Measurements from ENCODE around the gene TAL2. TPM values are rescaled to one million over a fixed set of nuclear protein-coding genes. Genes with fewer than 3 reads are reported as not detected.
A peak's percentile ranks its signal among the peaks of the same experiment; 100 is the strongest.

TAL2 gene
- total and polyA plus RNA-seq, 9 of the 15 experiments (the other 6 are each of a cell fraction or from before 2014, with no cell fraction given): 0.21 to 3.7 (median 1.1) TPM; not detected in 1

DNA sequence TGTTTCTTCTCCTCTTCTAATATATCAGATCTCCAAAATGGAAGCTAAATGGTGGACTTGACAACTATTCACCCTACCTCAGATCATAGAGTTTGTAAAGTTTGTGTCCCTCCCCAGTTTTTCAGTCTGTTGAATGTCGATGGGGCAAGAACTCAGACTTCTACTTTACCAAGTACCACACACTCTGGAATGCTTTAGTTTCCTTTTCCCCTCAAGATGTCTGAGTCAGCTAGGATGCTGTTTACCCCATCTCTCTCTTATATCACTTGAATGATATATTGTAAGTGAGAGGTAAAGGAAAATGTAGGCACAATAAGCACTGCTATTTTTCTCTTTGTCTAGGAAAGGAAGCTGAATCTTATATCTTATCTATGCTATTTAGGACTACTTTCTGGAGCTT is 25.9 kb upstream of the TAL2 start (continued):
- TF ChIP-seq ZNF324 (CRISPR knock-in tag; IDR thresholded peaks at IDR 0.05): no peak

DNA sequence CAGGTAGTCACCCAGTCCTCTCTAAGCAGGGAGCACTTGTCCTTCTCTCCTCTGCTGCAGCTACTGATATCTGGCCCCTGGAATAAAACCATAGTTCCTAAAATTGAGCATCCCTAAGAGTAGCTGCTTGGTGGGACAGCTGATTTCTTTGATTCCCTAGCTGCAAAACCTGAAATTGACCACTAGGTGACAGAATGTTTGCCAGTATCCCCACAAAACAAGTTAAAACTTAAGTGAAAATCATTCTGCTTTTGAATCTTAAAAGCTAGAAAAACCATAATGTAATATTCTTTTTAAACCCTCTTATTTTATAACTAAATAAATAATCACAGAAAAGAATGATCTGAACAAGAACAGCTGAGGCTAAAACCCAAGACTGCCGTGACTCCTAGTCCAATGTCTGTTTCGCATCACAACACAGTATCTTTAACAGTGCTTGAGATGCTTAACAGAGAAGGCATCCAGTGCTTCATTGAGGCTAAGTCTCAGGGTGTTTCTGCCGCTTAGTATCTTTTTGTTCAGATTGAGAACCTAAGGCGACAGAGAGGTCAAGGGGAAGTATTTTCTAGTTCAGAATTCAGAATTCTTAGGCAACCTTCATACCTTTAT is 24.4 kb upstream of the TAL2 start:
- in situ Hi-C loops (cut with MboI) (no loop called here), intact Hi-C loops (cut with micrococcal nuclease) (loop anchor here (5.0 kb wide), 1 partner anchor 79 kb away; no protein-coding TSS in a partner anchor)
- DNase-seq (ENCODE audit: extremely low read depth in 1 of 4, low spot score in 3 of 4) (peak in 2 of 4 experiments; percentile 21 to 37), ATAC-seq (peak; percentile 70), FAIRE-seq (peak; percentile 74)
- 57% methylated on average over 4 of the region's 4 CpGs for WGBS (ENCODE audit: insufficient coverage, low coverage, missing lambda C conversion rate)
- no peak overlapping the region for H2AFZ ChIP-seq (ENCODE audit: low read depth, low read length)
- CTCF ChIA-PET (ENCODE audit: low intra/inter-chr PET ratio): no interaction called here
- no peak overlapping the region for H3K9ac ChIP-seq (ENCODE audit: insufficient read depth in 1 of 2, low read depth in 2 of 2, low read length in 2 of 2)
- no peaks in the 10 kb centered on the region; the same call in 1 of the 3 replicates for H3K36me3 ChIP-seq (ENCODE audit: control insufficient read depth, insufficient read depth, low read length)
- BruUV-seq (replicated peaks): no TSS peak
- no peak overlapping the region for H3K27ac ChIP-seq (ENCODE audit: extremely low read depth, low read depth, low read length)
- no peaks in the 10 kb centered on the region for H3K79me2 ChIP-seq (ENCODE audit: control insufficient read depth, insufficient read depth, low read length)
- no peaks in the 10 kb centered on the region for H3K9me1 ChIP-seq (ENCODE audit: control insufficient read depth, insufficient read depth, low read length)
- H3K4me3 ChIP-seq: no peak overlapping the region
- no peak overlapping the region for H3K4me2 ChIP-seq (ENCODE audit: insufficient read depth, low read length)
- H3K4me1 ChIP-seq (replicated peaks in 1 of 2; ENCODE audit: control insufficient read depth in 2 of 2, insufficient read depth in 2 of 2, low read length in 2 of 2): no peaks in the 10 kb centered on the region
- no peaks in the 10 kb centered on the region for H3K9me3 ChIP-seq (replicated peaks; ENCODE audit: control insufficient read depth, insufficient read depth, low read depth, low read length)
- H4K20me1 ChIP-seq (replicated peaks; ENCODE audit: control insufficient read depth, insufficient read depth, low read length): no peaks in the 10 kb centered on the region
- H3K27me3 ChIP-seq (ENCODE audit: control insufficient read depth in 2 of 2, insufficient read depth in 2 of 2, low read length in 2 of 2): no peaks in the 10 kb centered on the region
- POLR2A ChIA-PET: interaction anchor here (1.0 kb wide), 1 partner anchor 10 kb away, joined by 5 read pairs; no protein-coding TSS in a partner anchor
- TF ChIP-seq MAFK (IDR thresholded peaks at IDR 0.05; ENCODE audit: low read length) (no peak), SMC3 (conservative IDR thresholded peaks at IDR 0.05; ENCODE audit: insufficient read depth, low read depth, low read length) (0 out of 2 replicates have a peak, but pooled peaks have one; percentile 10), FUS (optimal IDR thresholded peaks at IDR 0.05; ENCODE audit: low read depth, low read length) (no peak), RFX7 (CRISPR knock-in tag; IDR thresholded peaks at IDR 0.05) (no peak), DACH1 (IDR thresholded peaks at IDR 0.05; ENCODE audit: partially characterized antibody) (peak; percentile 26), SETDB1 (IDR thresholded peaks at IDR 0.05; ENCODE audit: low read length) (no peak), PCBP2 (IDR thresholded peaks at IDR 0.05; ENCODE audit: low read depth, low read length, poor library complexity, severe bottlenecking) (no peak), NRF1 (conservative IDR thresholded peaks at IDR 0.05 in 1 of 2, IDR thresholded peaks at IDR 0.05 in 1 of 2) (no peak), RAD21 (CRISPR knock-in tag; conservative IDR thresholded peaks at IDR 0.05 in 1 of 2, IDR thresholded peaks at IDR 0.05 in 1 of 2) (peak; percentile 11 to 67; a peak in 2 of 4 replicates), NCOA1 (IDR thresholded peaks at IDR 0.05; ENCODE audit: low read depth) (no peak)
- TF ChIP-seq, protein P1, sequence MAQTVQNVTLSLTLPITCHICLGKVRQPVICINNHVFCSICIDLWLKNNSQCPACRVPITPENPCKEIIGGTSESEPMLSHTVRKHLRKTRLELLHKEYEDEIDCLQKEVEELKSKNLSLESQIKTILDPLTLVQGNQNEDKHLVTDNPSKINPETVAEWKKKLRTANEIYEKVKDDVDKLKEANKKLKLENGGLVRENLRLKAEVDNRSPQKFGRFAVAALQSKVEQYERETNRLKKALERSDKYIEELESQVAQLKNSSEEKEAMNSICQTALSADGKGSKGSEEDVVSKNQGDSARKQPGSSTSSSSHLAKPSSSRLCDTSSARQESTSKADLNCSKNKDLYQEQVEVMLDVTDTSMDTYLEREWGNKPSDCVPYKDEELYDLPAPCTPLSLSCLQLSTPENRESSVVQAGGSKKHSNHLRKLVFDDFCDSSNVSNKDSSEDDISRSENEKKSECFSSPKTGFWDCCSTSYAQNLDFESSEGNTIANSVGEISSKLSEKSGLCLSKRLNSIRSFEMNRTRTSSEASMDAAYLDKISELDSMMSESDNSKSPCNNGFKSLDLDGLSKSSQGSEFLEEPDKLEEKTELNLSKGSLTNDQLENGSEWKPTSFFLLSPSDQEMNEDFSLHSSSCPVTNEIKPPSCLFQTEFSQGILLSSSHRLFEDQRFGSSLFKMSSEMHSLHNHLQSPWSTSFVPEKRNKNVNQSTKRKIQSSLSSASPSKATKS (CRISPR knock-in tag; IDR thresholded peaks at IDR 0.05): no peak
- TF ChIP-seq, protein P2, sequence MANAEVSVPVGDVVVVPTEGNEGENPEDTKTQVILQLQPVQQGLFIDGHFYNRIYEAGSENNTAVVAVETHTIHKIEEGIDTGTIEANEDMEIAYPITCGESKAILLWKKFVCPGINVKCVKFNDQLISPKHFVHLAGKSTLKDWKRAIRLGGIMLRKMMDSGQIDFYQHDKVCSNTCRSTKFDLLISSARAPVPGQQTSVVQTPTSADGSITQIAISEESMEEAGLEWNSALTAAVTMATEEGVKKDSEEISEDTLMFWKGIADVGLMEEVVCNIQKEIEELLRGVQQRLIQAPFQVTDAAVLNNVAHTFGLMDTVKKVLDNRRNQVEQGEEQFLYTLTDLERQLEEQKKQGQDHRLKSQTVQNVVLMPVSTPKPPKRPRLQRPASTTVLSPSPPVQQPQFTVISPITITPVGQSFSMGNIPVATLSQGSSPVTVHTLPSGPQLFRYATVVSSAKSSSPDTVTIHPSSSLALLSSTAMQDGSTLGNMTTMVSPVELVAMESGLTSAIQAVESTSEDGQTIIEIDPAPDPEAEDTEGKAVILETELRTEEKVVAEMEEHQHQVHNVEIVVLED (CRISPR knock-in tag; IDR thresholded peaks at IDR 0.05): no peak
- TF ChIP-seq, protein P3, sequence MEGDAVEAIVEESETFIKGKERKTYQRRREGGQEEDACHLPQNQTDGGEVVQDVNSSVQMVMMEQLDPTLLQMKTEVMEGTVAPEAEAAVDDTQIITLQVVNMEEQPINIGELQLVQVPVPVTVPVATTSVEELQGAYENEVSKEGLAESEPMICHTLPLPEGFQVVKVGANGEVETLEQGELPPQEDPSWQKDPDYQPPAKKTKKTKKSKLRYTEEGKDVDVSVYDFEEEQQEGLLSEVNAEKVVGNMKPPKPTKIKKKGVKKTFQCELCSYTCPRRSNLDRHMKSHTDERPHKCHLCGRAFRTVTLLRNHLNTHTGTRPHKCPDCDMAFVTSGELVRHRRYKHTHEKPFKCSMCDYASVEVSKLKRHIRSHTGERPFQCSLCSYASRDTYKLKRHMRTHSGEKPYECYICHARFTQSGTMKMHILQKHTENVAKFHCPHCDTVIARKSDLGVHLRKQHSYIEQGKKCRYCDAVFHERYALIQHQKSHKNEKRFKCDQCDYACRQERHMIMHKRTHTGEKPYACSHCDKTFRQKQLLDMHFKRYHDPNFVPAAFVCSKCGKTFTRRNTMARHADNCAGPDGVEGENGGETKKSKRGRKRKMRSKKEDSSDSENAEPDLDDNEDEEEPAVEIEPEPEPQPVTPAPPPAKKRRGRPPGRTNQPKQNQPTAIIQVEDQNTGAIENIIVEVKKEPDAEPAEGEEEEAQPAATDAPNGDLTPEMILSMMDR (IDR thresholded peaks at IDR 0.05 in 2 of 3, conservative IDR thresholded peaks at IDR 0.05 in 1 of 3; ENCODE audit: insufficient read depth in 2 of 3, low read depth in 1 of 3, low read length in 3 of 3): peak; percentile 45 to 69 (median 62); a peak in 4 of 6 replicates

Measured in K562 (cell line).